CD4-positive, alpha-beta T cell (primary cell): ENCODE data around the gene LGSN. TPM values are rescaled to one million over a fixed set of nuclear protein-coding genes. Genes with fewer than 3 reads are reported as not detected.
"Not testable (repeated sequence)": the region's sequence is repeated elsewhere in the genome, so short reads cannot be mapped to it uniquely, and the experiment has no call there.

ENCODE experiments used
- ATAC-seq: fragments of 200-7000 bp; cut with Tn5 transposase; one replicate; pipeline ENCODE4 v1.10.0; 2022; ENCODE audit warnings: mild to moderate bottlenecking; ENCODE audit not compliant: poor library complexity
- CTCF ChIA-PET: fragments of 350-600 bp; sonication (Branson Sonifier 250); formaldehyde crosslinking; loops from one replicate; lab custom pipeline; 2021; ENCODE audit warnings: antibody characterized with exemption, inconsistent platforms; lab: Charles Lee
- POLR2A ChIA-PET: fragments of 350-600 bp; sonication (Branson Sonifier 250); formaldehyde crosslinking; loops from one replicate; lab custom pipeline; 2021; ENCODE audit warnings: antibody characterized with exemption, inconsistent platforms; lab: Charles Lee
- DNase-seq, 14 experiments: peaks; one replicate each; pipeline ENCODE4 v3.0.0-alpha.2; 2013 to 2020; ENCODE audit warnings: mixed read lengths in 2 of 14
- H3K27ac ChIP-seq, 2 donors: one replicate each; pipeline versions ENCODE4 v1.5.1 to v1.7.0; 2013; ENCODE audit warnings: low read length in 2 of 2, low read depth in 1 of 2, mild to moderate bottlenecking in 1 of 2
- H3K27me3 ChIP-seq, 2 experiments: 1 replicate in 1 of 2; 2 replicates in 1 of 2; pipeline versions ENCODE4 v1.6.1 to v1.7.0; 2013; ENCODE audit warnings: low read length in 2 of 2, control low read depth in 1 of 2, mild to moderate bottlenecking in 1 of 2, moderate library complexity in 1 of 2; ENCODE audit not compliant: insufficient read depth in 2 of 2, control insufficient read depth in 1 of 2
- H3K36me3 ChIP-seq: one replicate; pipeline ENCODE4 v1.6.1; 2013; ENCODE audit warnings: low read length, control low read depth; ENCODE audit not compliant: insufficient read depth
- H3K4me1 ChIP-seq: one replicate; pipeline ENCODE4 v1.6.1; 2013; ENCODE audit warnings: low read length, control low read depth; ENCODE audit not compliant: insufficient read depth
- H3K4me3 ChIP-seq: one replicate; pipeline ENCODE4 v1.5.1; 2013; ENCODE audit warnings: mild to moderate bottlenecking, low read length, moderate library complexity
- H3K9me3 ChIP-seq, 2 experiments: 1 replicate in 1 of 2; 2 replicates in 1 of 2; pipeline versions ENCODE4 v1.6.1 to v1.7.0; 2013; ENCODE audit warnings: low read length in 2 of 2, mild to moderate bottlenecking in 2 of 2, control low read depth in 1 of 2, moderate library complexity in 1 of 2; ENCODE audit not compliant: control insufficient read depth in 1 of 2, insufficient read depth in 1 of 2
- H3K27ac Mint-ChIP-seq: one replicate; pipeline ENCODE4 v1.8.0; 2020; ENCODE audit warnings: mixed read lengths
- H3K27me3 Mint-ChIP-seq: one replicate; pipeline ENCODE4 v1.8.0; 2021; ENCODE audit warnings: mixed read lengths
- H3K36me3 Mint-ChIP-seq: one replicate; pipeline ENCODE4 v1.8.0; 2021; ENCODE audit warnings: low read depth, mixed read lengths
- H3K4me1 Mint-ChIP-seq: one replicate; pipeline ENCODE4 v1.8.0; 2021; ENCODE audit warnings: low read depth, mixed read lengths
- H3K4me3 Mint-ChIP-seq: one replicate; pipeline ENCODE4 v1.8.0; 2020; ENCODE audit warnings: mild to moderate bottlenecking, mixed read lengths
- H3K9me3 Mint-ChIP-seq: one replicate; pipeline ENCODE4 v1.8.0; 2020; ENCODE audit warnings: mixed read lengths
- CTCF ChIP-seq: fragments of 200-600 bp; IDR thresholded peaks from one replicate; pipeline ENCODE4 v1.8.0; 2022; ENCODE audit warnings: antibody characterized with exemption, mild to moderate bottlenecking
- intact Hi-C, 2 experiments: fragments of 100-400 bp; cut with DNase I in 1 of 2; cut with micrococcal nuclease in 1 of 2; formaldehyde crosslinking; loops; one replicate each; pipeline versions ENCODE4 v1.15.1 to v1.9.0; 2023 to 2025; cut with DNase I, micrococcal nuclease
- total RNA-seq, 174 experiments: library from RNA in 2 of 174; stranded (reverse) in 2 of 174; gene quantifications; one replicate each; pipeline ENCODE4 v1.2.3 and lab custom pipeline; 2021 to 2026

Gene LGSN
- total RNA-seq, 2 experiments from 2014 or later, result not detected

- no peaks in the 10 kb centered on the region for H3K4me1 Mint-ChIP-seq
- H3K36me3 Mint-ChIP-seq, result no peaks in the 10 kb centered on the region
- Histone ChIP-seq H3K4me1 (no peaks in the 10 kb centered on the region), H3K36me3 (no peaks in the 10 kb centered on the region), H3K9me3 (no peaks in the 10 kb centered on the region), H3K27me3 (no peaks in the 10 kb centered on the region), H3K27ac (no peak overlapping the region), H3K4me3 (no peak overlapping the region)
- DNase-seq (no peak), ATAC-seq (no peak)
- H3K27me3 Mint-ChIP-seq, result no peaks in the 10 kb centered on the region
- peaks cover 3% of the 10 kb centered on the region for H3K9me3 Mint-ChIP-seq
- H3K27ac Mint-ChIP-seq, result no peak overlapping the region
- no peak for TF ChIP-seq CTCF
- ChIA-PET CTCF (no interaction called here), POLR2A (no interaction called here)
- no peak overlapping the region for H3K4me3 Mint-ChIP-seq
- intact Hi-C loops, result no loop called here
Measured at GRCh38 chr6:63333440-63333839, 13.7 kb upstream of the LGSN start.

GRCh38 chr6:63326630-63327029 lies 6.8 kb upstream of the LGSN start:
- H3K27me3 ChIP-seq, H3K4me1 ChIP-seq, CTCF ChIA-PET, H3K27ac ChIP-seq, H3K27ac Mint-ChIP-seq, H3K4me3 ChIP-seq, H3K4me3 Mint-ChIP-seq, H3K36me3 ChIP-seq, H3K4me1 Mint-ChIP-seq, intact Hi-C loops, POLR2A ChIA-PET, H3K36me3 Mint-ChIP-seq, ATAC-seq, DNase-seq, H3K27me3 Mint-ChIP-seq: not testable (repeated sequence)
- peaks cover 0 to 10% of the 10 kb centered on the region in 2 experiments for H3K9me3 ChIP-seq
- H3K9me3 Mint-ChIP-seq, result peaks cover 11% of the 10 kb centered on the region

DNA sequence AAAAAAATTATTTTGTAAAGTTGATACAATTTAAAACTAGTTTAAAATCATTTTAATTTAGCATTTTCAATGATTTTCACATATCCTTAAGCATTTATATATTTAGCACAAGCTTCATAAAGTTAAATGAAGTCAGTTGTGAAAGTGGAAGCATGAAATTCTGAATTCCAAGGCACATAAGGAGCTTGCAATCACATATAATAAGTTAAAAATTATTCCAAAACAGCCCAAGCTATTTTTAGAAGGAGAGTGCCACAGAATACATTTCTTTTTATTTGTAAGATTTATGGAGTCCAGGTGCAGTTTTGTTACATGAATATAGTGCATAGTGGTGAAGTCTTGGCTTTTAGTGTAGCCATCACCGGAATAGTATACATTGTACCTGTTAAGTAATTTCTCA lies 3.2 kb upstream of the LGSN start:
- H3K27me3 ChIP-seq, result no peaks in the 10 kb centered on the region
- CTCF ChIA-PET, result no interaction called here
- Mint-ChIP-seq H3K9me3 (peaks cover 11% of the 10 kb centered on the region), H3K36me3 (no peaks in the 10 kb centered on the region), H3K4me1 (no peaks in the 10 kb centered on the region), H3K27ac (no peak overlapping the region), H3K4me3 (no peak overlapping the region), H3K27me3 (no peaks in the 10 kb centered on the region)
- peaks cover 0 to 10% of the 10 kb centered on the region in 2 experiments for H3K9me3 ChIP-seq
- ATAC-seq (no peak), DNase-seq (no peak)
- intact Hi-C loops, result no loop called here
- H3K4me3 ChIP-seq, result no peak overlapping the region
- H3K36me3 ChIP-seq, result no peaks in the 10 kb centered on the region
- no peak overlapping the region for H3K27ac ChIP-seq
- TF ChIP-seq CTCF, result no peak
- POLR2A ChIA-PET, result no interaction called here
- no peaks in the 10 kb centered on the region for H3K4me1 ChIP-seq

DNA sequence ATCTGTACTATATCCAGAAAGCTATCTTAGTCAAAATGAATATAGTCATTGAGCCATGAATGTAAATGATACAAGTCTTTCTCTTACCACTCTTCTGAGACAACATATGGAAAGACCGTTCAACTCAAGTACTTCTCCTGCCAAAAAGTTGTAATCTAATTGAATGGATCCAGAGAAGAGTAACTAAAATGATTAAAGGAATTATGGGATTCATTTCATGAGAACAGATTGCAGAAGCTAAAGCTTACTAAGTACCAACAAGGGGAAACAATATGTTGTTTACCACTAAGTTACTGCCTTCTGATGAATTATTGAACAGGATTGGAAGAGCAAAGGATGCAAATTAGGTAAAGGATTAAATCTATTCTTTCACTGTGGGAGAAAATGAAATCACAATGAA lies 2.0 kb upstream of the LGSN start:
- H3K9me3 Mint-ChIP-seq, result peaks cover 6% of the 10 kb centered on the region
- POLR2A ChIA-PET, result no interaction called here
- no peaks in the 10 kb centered on the region for H3K27me3 Mint-ChIP-seq
- Histone ChIP-seq H3K9me3 (peaks cover 0 to 10% of the 10 kb centered on the region in 2 experiments), H3K36me3 (no peaks in the 10 kb centered on the region), H3K27me3 (no peaks in the 10 kb centered on the region), H3K4me3 (no peak overlapping the region), H3K4me1 (no peaks in the 10 kb centered on the region), H3K27ac (no peak overlapping the region)
- CTCF ChIA-PET, result no interaction called here
- intact Hi-C loops, result no loop called here
- DNase-seq, result no peak
- no peaks in the 10 kb centered on the region for H3K4me1 Mint-ChIP-seq
- TF ChIP-seq CTCF, result no peak
- no peaks in the 10 kb centered on the region for H3K36me3 Mint-ChIP-seq
- H3K4me3 Mint-ChIP-seq, result no peak overlapping the region
- no peak for ATAC-seq
- no peak overlapping the region for H3K27ac Mint-ChIP-seq
